ENCODE measurements around the gene COL7A1. TPM values are rescaled to one million over a fixed set of nuclear protein-coding genes. Genes with fewer than 3 reads are reported as not detected.

The COL7A1 gene
- total and polyA plus RNA-seq, 2 of the 13 experiments (the other 11 are each of a cell fraction or from before 2014, with no cell fraction given), result 2.7 to 11.7 TPM

DNA sequence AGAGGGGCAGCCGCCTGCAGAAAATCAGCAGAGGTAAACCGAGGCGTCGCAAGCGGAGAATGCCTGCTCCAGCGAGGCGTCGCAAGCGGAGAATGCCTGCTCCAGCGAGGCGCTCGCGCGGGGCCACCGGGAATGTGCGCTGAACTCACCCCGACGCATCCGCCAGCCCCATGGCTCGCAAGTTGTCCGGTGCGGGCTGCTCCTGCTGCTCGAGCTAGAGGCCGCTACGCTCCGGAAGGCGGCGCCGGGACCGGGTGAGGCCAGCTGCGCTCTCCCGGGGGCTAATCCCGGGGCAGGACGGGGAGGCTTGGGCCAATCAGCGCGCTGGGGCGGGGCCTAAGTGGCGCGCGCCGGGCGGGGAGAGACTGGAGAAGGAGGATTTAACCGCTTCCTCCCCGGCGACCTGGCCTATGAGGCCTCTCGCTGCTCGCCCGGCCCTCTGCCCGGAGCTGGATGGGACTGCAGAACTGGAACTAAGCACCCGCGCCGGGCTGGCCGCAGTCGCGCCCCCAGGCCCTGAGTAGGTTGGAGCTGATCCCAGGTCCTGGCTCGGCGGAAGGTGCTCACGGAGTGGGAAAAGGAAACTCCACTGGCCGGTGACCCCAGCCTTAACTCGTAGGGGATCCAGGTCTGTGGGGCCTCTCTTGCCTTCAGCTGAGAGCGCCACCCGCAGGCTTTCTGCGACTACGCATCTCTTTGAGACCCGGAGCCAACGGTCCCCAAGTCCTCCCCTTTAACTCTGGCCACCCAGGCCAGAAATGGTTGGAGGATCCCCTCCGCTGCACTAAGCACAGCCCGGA, 40.3 kb upstream of the COL7A1 start, which contains the start of gene SLC26A6 (continued):
- TF ChIP-seq ZNF746 (CRISPR knock-in tag; IDR thresholded peaks at IDR 0.05) (no peak), MTERF4 (CRISPR knock-in tag; IDR thresholded peaks at IDR 0.05) (0 out of 2 replicates have a peak, but pooled peaks have one; percentile 57), ZNF33B (CRISPR knock-in tag; IDR thresholded peaks at IDR 0.05) (peak; percentile 50; the same call in 1 of the 2 replicates), GATA4 (IDR thresholded peaks at IDR 0.05; ENCODE audit: borderline replicate concordance, low read depth) (peak; percentile 70), MLXIP (CRISPR knock-in tag; IDR thresholded peaks at IDR 0.05; ENCODE audit: borderline replicate concordance) (no peak; the same call in 1 of the 2 replicates), ATF7 (IDR thresholded peaks at IDR 0.05) (no peak), ATF7 (CRISPR knock-in tag; IDR thresholded peaks at IDR 0.05) (no peak), ATAD3A (CRISPR knock-in tag; IDR thresholded peaks at IDR 0.05) (no peak), ZNF546 (CRISPR knock-in tag; conservative IDR thresholded peaks at IDR 0.05) (no peak), THAP7 (CRISPR knock-in tag; IDR thresholded peaks at IDR 0.05) (peak; percentile 58; the same call in 1 of the 2 replicates), SPEN (CRISPR knock-in tag; IDR thresholded peaks at IDR 0.05; ENCODE audit: low read depth) (peak; percentile 33; the same call in 1 of the 2 replicates), KLF15 (CRISPR knock-in tag; IDR thresholded peaks at IDR 0.05; ENCODE audit: borderline replicate concordance) (no peak; the same call in 1 of the 2 replicates), RARA (CRISPR knock-in tag; IDR thresholded peaks at IDR 0.05) (peak; percentile 33; the same call in 1 of the 2 replicates), FOSL2 (CRISPR knock-in tag; IDR thresholded peaks at IDR 0.05) (no peak; the same call in none of the 2 replicates), MXD4 (CRISPR knock-in tag; IDR thresholded peaks at IDR 0.05) (peak; percentile 90), AGO2 (optimal IDR thresholded peaks at IDR 0.05; ENCODE audit: low read depth, low read length) (peak; percentile 69), PRMT3 (CRISPR knock-in tag; IDR thresholded peaks at IDR 0.05; ENCODE audit: borderline replicate concordance, low read depth) (no peak), ELF1 (CRISPR knock-in tag; IDR thresholded peaks at IDR 0.05) (peak; percentile 27; the same call in 1 of the 2 replicates), ZNF124 (CRISPR knock-in tag; IDR thresholded peaks at IDR 0.05) (peak; percentile 46), ZNF562 (CRISPR knock-in tag; IDR thresholded peaks at IDR 0.05; ENCODE audit: borderline replicate concordance) (no peak), RFX3 (CRISPR knock-in tag; IDR thresholded peaks at IDR 0.05) (no peak), TFAP4 (IDR thresholded peaks at IDR 0.05; ENCODE audit: borderline replicate concordance, low read depth) (peak; percentile 92)
- TF ChIP-seq, protein P1, sequence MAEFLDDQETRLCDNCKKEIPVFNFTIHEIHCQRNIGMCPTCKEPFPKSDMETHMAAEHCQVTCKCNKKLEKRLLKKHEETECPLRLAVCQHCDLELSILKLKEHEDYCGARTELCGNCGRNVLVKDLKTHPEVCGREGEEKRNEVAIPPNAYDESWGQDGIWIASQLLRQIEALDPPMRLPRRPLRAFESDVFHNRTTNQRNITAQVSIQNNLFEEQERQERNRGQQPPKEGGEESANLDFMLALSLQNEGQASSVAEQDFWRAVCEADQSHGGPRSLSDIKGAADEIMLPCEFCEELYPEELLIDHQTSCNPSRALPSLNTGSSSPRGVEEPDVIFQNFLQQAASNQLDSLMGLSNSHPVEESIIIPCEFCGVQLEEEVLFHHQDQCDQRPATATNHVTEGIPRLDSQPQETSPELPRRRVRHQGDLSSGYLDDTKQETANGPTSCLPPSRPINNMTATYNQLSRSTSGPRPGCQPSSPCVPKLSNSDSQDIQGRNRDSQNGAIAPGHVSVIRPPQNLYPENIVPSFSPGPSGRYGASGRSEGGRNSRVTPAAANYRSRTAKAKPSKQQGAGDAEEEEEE (CRISPR knock-in tag; IDR thresholded peaks at IDR 0.05; ENCODE audit: borderline replicate concordance), result no peak; the same call in 1 of the 2 replicates

Data from HepG2 (cell line).